Activated CD4-positive, CD25-positive, alpha-beta regulatory T cell treated with anti-CD3 and anti-CD28 coated beads, Interleukin-2, amount 50 U/mL, for 24 hours (primary cell): ENCODE results near the gene DRICH1.
"Not testable (repeated sequence)": the region's sequence is repeated elsewhere in the genome, so short reads cannot be mapped to it uniquely, and the experiment has no call there.

ENCODE experiments used
- ATAC-seq, 2 donors: fragments of 150-1000 bp; cut with Tn5 transposase; one replicate each; pipeline ENCODE4 v1.10.0; 2021; ENCODE audit warnings: mild to moderate bottlenecking in 1 of 2, moderate library complexity in 1 of 2

DRICH1 gene, protein sequence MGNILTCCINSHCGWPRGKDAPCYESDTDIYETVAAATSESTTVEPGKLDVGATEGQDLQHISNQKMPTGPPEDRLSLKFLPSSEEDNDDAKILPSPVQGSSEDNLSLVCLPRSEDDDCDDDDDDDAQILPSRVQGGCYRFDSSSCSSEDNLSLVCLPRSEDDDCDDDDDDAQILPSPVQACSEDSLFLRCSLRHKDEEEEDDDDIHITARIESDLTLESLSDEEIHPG

DNA sequence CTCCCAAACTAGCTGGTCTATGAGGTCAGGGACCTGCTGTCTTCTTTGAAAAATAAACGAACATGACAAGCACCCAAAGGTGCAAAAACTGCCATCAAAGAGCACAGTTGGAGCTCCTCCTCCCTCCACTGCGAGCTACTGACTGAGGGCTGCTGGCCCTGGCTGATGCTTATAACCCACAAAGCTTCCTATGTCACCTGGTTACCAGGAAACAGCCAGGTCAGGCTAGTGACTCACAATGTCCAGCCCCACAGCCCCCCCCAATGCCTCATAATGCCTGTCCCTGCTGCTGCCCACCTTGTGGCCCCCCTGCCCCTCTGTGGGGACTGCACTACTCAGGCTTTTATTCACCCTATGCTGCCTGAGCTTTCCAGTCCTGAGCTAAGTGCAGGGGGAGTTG lies at the start of gene DRICH1:
Gene DRICH1, minus strand, starts transcription at position 144 of the 400 bp plus-strand sequence. CDS start 298 bp downstream, outside the sequence.
- ATAC-seq = no peak

DNA sequence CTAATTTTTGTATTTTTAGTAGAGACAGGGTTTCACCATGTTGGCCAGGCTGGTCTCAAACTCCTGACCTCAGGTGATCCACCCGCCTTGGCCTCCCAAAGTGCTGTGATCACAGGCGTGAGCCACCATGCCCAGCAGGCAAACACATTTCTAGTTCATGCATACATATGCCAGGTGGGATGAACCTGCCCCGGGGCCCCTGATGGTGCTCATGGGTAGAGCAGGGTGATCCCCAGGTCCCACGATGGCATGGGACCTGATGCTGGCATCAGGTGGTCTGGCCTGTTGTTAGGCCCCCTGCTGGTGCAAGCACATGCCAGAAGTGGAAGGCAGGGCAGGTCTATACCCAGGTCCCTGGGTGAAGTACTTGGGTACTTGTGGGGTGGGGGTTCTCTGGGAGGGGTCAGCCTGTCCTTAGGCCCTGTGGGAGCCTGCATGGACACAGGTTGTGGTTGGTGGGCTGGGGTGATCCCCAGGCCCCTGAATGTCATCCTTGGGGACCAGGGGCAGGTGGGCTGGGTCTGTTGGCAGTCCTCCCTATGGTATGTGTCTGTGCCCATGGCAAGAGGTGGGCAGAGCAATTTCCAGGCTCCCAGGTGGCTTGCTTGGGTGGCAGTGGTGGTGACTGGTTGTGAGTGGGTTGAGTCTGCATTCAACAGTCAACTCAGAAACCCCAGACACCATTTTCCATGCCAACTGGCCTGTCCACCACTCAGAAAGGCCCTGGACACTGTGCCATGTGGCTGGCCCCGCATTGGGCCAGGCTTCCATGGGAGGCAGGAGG lies 49.1 kb upstream of the DRICH1 start:
- ATAC-seq = no peak

DNA sequence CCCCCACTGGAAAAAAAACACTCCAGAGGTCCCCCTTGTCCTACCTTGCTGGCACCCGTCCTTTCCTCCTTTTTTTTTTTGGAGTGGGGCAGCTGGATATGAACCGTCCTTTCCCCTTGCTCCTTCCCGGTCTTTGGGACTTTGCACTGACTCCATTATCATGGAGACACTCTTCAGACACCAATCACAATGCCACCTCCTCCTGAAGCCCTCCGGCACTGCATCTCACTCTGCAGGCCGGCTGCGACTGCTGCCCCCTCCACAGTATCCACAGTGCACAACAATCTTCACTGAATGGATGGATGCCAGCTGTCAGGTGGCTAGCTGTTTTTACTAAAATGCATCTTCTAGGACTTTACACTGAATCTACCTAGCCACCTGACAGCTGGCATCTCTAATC lies 46.0 kb upstream of the DRICH1 start:
- no peak for ATAC-seq

DNA sequence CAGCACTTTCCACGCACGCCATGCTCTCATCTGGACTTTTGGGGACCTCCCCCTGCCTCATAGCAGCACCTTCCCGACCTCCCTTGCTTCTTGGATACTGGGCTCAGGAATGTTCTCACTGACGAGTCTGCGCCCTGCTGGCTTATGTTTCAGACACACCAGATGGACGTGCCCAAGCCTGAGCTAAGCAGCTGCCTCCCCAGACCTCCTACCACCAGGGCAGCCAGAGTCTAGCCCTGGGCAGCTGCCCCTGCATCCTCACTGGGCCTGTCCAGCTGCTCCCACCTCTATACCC lies 45.5 kb upstream of the DRICH1 start:
- no peak for ATAC-seq

DNA sequence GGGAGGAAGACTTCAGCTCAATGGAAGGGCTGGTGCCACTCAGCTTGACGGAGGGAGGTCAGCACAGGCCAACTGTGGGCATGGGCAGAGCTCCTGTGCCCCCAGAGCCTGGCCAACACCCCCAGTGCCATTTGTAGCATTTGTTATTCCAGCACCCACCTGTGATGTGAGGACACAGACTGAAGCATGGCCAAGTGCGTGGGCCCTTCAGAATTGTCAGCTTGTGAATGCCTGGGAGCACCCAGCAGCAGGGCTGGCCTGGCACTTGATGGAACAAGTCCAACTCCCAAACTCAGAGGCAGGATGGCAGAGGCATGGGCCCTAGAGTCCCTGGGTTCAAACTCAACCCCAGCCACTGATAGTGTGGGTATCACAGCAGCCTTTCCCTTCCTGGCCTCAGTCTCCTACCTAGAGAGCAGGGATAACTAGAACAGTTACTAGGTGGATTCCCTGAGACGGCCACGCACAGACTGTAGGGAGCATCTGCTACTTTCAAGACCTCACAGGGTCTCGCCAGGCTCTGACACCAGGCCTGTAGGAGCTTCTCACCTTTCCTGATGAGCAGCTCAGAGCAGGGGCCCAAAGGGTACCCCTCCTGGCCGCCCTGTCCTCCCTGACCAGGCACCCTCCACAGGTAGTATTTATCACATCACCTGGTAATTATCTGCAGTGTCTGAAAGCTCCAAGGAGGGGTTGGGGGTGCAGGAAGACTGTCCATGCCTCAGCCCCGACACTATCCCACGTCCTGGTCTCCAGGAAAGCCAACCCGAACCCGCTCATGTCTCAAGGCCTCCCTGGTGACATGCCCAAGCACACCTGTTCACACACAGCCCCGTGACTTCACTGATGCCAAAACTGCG lies 45.0 kb upstream of the DRICH1 start:
- ATAC-seq = not testable (repeated sequence)

DNA sequence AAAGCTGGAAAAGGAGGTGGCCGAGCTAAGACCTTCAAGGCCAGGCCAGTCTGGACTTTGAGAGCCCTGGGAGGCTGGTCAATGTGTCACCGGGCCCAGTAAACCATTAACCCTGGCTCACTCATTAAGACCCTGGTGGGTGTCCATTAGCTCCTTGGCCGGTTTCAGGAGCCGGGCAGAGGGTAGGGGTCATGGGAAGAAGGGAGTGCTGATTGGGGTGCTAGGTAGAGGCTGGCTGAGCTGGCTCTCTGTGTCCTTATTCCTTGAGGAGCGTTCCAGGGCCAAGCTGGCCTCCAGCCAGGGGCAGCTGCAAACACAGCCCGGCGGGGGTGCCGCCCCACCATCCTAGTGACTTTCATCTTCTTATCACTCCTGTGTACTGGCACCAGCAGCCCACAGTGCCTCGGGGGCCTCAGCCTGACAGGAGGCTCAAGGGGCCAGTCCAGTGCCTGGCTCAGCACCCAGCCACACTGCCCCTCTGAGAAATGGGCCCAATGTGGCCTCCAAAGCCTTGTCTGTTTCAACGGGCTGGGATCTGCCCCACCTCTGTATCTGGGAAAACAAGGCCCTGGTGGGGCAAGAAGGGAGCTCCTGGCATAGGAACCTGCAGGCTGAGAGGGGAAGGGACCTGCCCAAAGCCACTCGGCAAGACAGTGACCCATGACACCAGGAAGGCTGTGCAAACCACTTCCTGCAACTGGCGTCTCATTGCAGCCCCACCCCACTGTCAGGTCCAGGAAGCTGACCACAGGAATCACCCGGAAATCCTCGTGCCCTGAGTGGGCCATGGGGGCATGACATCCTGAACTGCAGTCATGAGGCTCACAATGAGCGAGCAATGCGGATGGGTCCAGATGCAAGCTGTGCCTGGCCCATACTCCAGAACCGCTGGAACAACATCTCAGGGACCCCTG lies 43.6 kb upstream of the DRICH1 start:
- ATAC-seq = no peak

DNA sequence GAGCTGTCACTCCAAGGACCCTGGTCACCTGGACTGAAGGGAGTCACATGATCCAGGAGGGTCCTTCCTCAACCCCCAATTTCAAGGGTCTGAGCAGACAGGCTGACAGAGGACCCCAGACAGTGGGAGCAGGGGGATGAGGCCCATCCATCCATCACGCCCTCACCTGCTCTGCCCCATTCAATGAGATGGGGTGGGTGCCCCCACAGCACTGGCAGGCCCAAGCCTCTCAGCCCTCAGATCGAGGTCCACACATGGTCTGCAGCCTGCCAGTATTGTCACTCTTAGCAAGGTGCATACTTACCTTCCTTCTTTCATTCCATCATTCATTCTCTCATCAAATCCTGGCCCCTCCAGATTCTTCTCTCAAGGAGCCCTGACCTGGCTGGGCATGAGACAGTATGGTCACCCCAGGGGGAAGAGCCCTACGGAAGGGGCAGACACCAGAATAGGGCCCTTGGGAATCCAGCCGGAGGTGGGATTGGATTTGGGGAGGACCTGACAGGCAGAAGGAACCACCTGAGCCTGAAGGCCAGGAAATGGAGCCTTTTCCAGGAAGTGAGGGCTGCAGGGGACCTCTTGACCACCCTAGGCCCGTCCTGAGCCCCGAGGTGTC lies 42.9 kb upstream of the DRICH1 start:
- not testable (repeated sequence) for ATAC-seq

DNA sequence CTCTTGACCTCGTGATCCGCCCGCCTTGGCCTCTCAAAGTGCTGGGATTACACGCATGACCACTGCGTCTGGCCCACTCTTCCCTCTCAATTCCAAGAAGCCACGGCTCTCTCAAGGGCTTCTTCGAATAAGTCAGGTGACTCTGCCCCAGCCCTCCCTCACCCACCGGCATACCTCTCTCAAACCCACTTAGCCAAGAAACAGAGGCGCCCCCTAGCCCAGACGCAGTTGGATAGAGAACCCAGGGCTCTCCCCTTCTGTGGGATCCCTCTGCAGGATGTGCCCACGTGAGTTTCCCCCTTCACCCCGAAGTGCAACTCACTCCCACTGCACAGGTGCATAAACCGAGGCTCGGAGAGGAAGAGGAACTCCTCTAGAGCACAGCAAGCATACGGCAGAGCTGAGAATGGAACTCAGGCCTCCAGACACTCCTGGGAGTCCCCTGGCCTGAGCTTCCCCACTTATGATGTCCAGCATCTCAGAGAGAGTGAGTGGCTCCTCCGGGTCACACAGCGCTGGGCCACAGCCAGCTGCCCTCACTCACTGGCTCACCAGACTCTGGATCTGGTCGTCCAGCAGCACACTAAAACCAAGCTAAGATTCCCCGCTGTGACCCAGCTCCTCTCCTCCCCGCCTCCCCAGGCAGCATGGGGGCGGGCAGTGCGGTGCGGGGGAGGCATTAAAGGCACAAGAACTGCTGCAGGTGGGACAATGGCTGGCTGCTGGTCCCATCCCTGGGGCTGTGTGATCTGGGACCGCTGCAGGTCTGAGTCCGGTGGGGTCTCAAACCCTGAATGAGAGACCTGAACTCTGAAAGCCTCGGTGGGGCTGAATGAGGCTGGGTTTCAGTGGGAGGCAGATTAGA lies 41.9 kb upstream of the DRICH1 start:
- no peak for ATAC-seq

DNA sequence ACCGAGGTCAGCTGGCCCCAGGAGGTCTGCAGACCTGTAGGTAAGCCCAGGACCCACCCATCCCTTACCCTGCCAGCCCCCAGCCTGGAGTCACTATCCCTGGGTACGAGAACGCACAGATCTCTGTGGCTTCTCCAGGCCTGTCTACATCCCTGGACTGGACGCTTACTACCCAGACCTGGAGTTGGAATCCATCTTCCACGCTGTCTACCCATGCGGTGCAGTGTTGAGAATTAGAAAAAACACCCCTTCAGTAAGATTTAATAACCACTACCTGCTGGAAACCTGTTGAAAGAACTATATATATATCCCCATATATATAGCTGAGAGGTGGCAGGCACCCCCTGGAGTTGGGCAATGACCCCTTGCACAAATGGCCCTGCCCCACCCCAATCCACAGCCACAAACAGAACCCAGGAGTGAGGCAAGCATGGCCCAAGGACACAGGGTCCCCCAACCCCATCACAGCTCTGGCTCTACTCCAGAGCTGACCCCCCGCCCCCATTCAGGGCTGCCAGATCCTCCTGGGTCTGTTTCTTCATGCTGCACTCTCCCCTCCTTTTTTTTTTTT lies 41.0 kb upstream of the DRICH1 start:
- ATAC-seq = no peak

DNA sequence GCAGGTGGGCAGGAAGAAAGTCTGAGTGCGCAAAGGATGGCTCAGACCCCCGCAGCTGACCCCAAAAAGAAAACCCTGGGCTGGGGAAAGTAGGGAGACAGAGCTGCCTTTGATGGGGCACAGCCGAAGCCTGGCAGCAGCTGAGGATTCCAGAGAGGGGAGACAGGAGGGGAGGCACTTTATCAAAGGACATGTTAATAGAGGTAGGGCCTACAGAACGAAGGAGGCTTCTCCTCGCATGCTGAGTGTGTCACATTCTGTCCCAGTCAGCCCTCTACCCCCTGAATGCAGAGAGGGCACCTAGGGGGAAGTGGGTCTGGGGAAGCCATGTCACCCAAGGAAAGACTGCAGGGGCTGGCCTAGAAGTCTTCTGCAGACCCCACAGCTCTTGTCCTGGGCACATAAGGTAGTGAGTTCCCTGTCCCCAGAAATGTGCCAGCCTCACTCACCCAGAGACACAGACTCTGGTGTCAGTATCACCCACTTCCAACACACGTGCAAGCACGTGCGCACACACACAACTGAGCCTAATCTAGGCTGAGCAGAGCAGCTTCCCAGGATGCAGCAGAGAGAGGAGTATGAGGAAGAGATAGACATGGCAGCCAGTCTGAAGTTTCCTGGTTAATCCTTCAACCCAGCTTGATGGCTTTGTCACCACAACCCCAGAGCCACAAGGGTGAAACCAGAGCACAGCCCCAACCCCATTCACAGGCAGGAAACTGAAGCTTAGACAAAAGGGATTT lies 40.4 kb upstream of the DRICH1 start:
- ATAC-seq = not testable (repeated sequence)

DNA sequence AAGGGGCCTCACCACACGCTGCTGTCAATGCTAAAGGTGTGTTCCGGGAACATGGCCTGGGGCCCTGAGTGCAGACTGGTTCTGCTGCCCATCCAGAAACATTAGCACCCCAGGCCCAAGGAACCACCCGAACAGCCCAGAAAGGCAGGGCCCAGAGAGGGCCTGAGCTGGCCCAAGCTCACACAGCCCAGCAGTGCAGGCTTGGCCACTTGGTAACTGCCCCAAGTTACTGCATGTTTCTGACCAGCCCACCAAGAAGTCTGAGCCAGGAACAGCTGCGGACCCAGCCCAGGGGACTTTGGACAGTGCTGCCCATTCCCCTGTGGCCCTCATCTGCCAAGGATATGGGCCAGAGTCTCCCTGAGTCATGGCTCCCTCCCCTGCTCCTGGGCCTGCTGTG lies 39.3 kb upstream of the DRICH1 start:
- not testable (repeated sequence) for ATAC-seq

DNA sequence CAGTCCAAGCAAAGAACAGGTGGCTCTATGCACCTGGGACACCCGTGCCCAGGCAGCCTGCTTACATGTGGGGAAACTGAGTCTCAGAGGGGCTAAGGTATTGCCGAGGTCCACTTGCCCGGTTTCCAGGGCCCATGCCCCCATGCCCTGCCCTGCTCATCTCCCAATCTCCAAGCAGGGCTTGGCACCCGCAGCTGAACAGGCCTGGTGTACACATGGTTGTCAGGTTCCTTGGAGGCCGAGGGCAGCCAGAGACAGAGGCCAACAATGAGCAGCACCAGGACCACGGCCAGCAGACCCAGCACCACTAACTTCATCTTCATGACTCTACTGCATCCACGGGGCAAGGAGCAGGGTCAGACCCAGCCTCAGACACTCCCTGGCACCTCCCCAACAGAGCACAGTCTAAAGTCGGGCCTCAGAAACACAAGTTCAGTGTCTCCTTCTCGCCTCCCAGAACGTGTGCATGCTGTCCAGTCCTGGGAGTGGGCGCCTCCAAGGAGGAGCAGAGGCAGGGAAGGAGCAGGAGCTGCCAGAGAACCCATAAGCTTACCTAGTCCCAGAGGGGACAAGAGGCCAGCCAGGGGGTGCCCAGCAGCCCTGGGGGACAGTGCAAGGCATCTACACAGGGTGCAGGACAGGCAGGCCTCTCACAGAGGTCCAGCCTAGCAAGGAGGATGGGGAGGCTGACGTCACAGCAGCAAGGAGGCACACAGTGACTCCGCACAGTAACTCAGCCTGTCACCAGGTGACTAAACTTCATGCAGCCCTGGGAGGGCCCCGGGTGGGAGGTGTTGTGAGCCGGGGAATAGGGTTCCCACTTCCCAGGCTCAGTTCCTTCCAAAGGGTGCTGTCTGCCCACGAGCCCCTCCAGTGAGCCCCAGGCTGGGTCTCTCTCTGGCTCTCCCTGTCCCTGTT lies 38.5 kb upstream of the DRICH1 start:
- no peak for ATAC-seq

DNA sequence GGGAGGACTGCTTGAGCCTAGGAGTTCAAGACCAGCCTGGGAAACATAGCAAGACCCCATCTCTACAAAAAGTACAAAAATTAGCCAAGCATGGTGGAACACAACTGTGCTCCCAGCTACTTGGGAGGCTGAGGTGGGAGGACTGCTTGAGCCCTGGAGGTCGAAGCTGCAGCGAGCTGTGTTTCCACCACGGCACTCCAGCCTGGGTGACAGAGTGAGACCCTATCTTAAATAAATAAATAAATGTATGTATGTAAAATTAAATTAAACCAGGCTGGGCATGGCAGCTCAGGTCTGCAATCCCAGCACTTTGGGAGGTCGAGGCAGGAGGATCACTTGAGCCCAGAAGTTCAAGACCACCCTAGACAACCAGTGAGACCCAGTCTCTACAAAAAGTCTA lies 28.3 kb upstream of the DRICH1 start:
- ATAC-seq = not testable (repeated sequence)

DNA sequence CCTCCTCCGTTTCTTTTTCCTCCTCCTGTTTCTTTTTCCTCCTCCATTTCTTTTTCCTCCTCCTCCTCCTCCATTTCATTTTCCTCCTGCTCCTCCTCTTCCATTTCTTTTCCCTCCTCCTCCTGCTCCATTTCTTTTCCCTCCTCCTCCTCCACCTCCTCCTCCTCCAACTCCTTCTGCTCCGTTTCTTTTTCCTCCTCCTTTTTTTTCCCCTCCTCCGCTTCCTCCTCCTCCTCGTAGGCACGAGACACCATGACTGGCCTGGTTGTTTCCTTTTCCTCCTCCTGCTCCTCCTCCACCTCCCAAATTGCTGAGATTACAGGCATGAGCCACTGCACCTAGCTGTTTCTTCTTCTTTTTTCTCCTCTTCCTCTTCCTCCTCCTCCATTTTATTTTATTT lies 25.6 kb upstream of the DRICH1 start:
- ATAC-seq = no peak

DNA sequence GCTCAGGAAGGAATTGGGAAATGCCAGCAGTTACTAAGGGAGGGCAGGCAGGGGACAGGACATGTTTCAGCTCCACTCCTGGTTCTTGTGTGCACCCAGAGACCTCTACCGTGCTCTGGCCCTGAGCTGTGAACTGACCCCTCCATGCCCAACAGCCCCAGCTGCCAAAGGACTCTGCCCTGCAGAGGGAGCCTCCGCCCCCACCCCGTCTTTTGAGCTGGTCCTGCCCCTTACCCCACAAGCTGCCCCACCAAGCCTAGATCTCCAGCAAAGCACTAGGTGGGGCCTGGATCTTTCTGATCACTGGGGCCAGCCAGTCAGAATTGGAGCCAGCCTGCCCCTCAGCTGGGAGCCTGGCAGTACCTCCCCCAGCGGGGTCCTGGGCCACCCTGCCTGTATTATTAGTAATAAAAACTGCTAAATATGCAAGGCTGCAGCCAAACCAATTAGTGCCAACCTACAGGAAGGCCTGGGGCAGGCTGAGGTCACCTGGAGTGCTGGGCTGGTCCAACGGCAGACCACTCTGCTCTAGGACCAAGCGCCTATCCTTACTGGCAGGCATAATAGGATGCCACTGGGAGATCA lies 23.9 kb upstream of the DRICH1 start:
- no peak for ATAC-seq

DNA sequence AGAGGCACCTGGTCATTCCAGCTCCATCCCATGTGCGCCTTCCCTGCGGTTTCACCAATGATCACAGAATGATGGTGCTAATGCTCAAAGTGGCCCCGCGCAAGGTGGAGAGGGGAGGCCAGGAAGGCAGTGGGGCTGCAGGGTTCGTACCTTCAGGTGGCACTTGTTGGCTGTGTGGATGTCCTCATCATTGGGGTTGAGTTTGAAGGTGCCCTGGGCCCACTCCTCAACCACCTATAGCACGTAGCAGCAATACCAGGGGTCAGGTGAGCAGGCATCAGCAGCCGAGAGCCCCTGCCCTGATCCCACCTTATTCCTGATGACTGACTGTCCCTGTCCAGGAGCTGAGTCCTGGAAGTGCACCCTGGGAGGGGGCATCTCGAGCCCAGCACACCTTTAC lies 20.6 kb upstream of the DRICH1 start:
- no peak for ATAC-seq

DNA sequence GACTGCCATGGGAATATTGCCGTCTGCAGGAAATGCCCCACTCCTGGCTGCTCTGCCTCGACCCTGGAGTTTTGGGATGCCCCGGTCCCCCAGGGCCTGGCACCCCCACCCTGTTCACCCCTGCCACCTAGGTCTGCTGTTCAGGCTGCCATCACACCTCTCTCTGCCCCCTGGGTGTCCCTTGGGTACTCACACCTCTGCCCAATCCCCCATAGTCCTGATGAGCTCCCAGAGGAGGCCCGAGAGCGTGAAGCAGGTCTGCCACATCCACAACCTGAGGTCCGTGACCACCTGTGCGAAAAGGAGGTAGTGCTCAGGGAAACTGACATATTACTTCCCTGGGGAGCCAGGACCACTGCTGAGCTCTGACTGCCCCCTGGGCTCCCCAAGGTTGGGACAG lies 20.2 kb upstream of the DRICH1 start:
- no peak for ATAC-seq

DNA sequence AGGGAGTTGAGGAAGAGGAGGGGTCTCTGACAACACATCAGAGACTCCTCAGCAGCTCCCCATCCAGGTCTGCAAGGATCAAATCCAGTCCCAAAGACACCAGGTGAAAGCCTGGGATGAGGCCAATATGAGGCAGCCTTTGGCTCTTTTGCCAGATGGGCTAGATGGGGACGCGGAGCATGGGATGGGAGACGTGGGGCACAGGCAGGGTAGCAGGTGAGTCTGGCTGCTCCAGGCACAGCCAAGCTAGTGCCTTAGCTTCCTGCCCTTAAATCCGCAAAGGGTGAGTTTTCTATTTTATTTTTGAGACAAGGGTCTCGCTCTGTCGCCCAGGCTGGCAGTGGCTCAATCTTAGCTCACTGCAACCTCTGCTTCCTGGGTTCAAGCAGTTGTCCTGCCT lies 19.6 kb upstream of the DRICH1 start:
- no peak for ATAC-seq
